PC-3 (cell line): ENCODE data around the gene LIPF. TPM values are rescaled to one million over a fixed set of nuclear protein-coding genes. Genes with fewer than 3 reads are reported as not detected.

Experiments used
- ATAC-seq: fragments of 200-7000 bp; cut with Tn5 transposase; 2 replicates; pipeline ENCODE4 v1.9.1; 2020; ENCODE audit warnings: mild to moderate bottlenecking, moderate library complexity
- BruUV-seq: library from RNA; stranded (reverse); fragments of 400-500 nt; replicated peaks from 2 replicates; lab custom pipeline; 2021; lab: Mats Ljungman, UMichigan
- CTCF ChIA-PET: fragments of 300-600 bp; sonication (Branson Sonifier 250); formaldehyde crosslinking; loops from one replicate; lab custom pipeline; 2022; ENCODE audit warnings: antibody characterized with exemption; lab: Charles Lee
- POLR2A ChIA-PET: fragments of 300-600 bp; sonication (Branson Sonifier 250); formaldehyde crosslinking; loops from one replicate; lab custom pipeline; 2022; ENCODE audit warnings: antibody characterized with exemption; ENCODE audit not compliant: unreplicated experiment; lab: Charles Lee
- DNase-seq: peaks from one replicate; pipeline ENCODE4 v3.0.0-alpha.2; 2015
- H2AFZ ChIP-seq: fragments of 300-600 bp; sonication (generic); 2 replicates; pipeline ENCODE4 v1.6.0; 2016; ENCODE audit warnings: antibody characterized with exemption, low read length
- H3F3A ChIP-seq: fragments of 300-600 bp; sonication (generic); one replicate; pipeline ENCODE4 v1.6.0; 2017; ENCODE audit warnings: antibody characterized with exemption, low read length, control low read depth, mild to moderate bottlenecking; ENCODE audit not compliant: unreplicated experiment
- H3K27ac ChIP-seq: fragments of 300-600 bp; sonication (generic); 2 replicates; pipeline ENCODE4 v1.5.1; 2016; ENCODE audit warnings: mild to moderate bottlenecking, low read length
- H3K27me3 ChIP-seq: fragments of 300-600 bp; sonication (generic); 2 replicates; pipeline ENCODE4 v1.6.1; 2016; ENCODE audit warnings: low read length, mixed read lengths
- H3K36me3 ChIP-seq: fragments of 300-600 bp; sonication (generic); 2 replicates; pipeline ENCODE4 v1.6.1; 2016; ENCODE audit warnings: low read depth, mixed run types, low read length, mixed read lengths
- H3K4me1 ChIP-seq: fragments of 300-600 bp; sonication (generic); 2 replicates; pipeline ENCODE4 v1.5.1; 2016; ENCODE audit warnings: low read length; ENCODE audit not compliant: insufficient read depth
- H3K4me2 ChIP-seq: fragments of 300-600 bp; sonication (generic); 2 replicates; pipeline ENCODE4 v1.6.0; 2016; ENCODE audit warnings: low read length
- H3K4me3 ChIP-seq: fragments of 300-600 bp; sonication (generic); 2 replicates; pipeline ENCODE4 v1.5.1; 2016; ENCODE audit warnings: mild to moderate bottlenecking, low read length, mixed read lengths
- H3K79me2 ChIP-seq: fragments of 300-600 bp; sonication (generic); 2 replicates; pipeline ENCODE4 v1.6.1; 2017; ENCODE audit warnings: low read length, mixed read lengths
- H3K9ac ChIP-seq: fragments of 300-600 bp; sonication (generic); 2 replicates; pipeline ENCODE4 v1.6.0; 2016; ENCODE audit warnings: mild to moderate bottlenecking, low read length
- H3K9me2 ChIP-seq: fragments of 300-600 bp; sonication (generic); replicated peaks from 2 replicates; pipeline ENCODE4 v1.6.1; 2016; ENCODE audit warnings: mixed run types, low read length, mixed read lengths
- H3K9me3 ChIP-seq: fragments of 300-600 bp; sonication (generic); 2 replicates; pipeline ENCODE4 v1.6.1; 2016; ENCODE audit warnings: low read length, mixed read lengths
- H4K20me1 ChIP-seq: fragments of 300-600 bp; sonication (generic); 2 replicates; pipeline ENCODE4 v1.6.1; 2016; ENCODE audit warnings: low read length, mixed read lengths
- CTCF ChIP-seq: fragments of 300-600 bp; sonication (generic); conservative IDR thresholded peaks from 2 replicates; pipeline ENCODE4 v1.5.1; 2017; ENCODE audit warnings: antibody characterized with exemption, low read depth, mild to moderate bottlenecking, low read length
- EZH2 ChIP-seq: fragments of 300-600 bp; sonication (generic); IDR thresholded peaks from one replicate; pipeline ENCODE4 v1.6.1; 2017; ENCODE audit warnings: antibody characterized with exemption, mild to moderate bottlenecking, low read length; ENCODE audit not compliant: unreplicated experiment
- EZH2phosphoT487 ChIP-seq: fragments of 300-600 bp; sonication (generic); IDR thresholded peaks from 2 replicates; pipeline ENCODE4 v1.6.1; 2018; ENCODE audit warnings: mild to moderate bottlenecking, antibody characterized with exemption, low read length, borderline replicate concordance
- intact Hi-C: fragments of 100-400 bp; cut with micrococcal nuclease; formaldehyde crosslinking; loops from 2 replicates; pipeline ENCODE4 v1.9.0; 2023
- total RNA-seq: library from RNA; depleted of rRNA; stranded (reverse); fragments of >200 nt; gene quantifications from 2 replicates; pipeline ENCODE4 v1.2.3, GENCODE V29; 2014

LIPF gene
- total RNA-seq, 1 experiment from 2014 or later: not detected

- no TSS peak for BruUV-seq
- H3K9me3 ChIP-seq: no peaks in the 10 kb centered on the region
Measured at GRCh38 chr10:88668465-88668864, 4.2 kb downstream of the LIPF start.

GRCh38 chr10:88670497-88670896 is 6.3 kb downstream of the LIPF start:
- Histone ChIP-seq H3K9me3 (no peaks in the 10 kb centered on the region), H3K79me2 (no peaks in the 10 kb centered on the region), H3K36me3 (no peaks in the 10 kb centered on the region), H3K4me1 (no peaks in the 10 kb centered on the region), H4K20me1 (no peaks in the 10 kb centered on the region), H3F3A (no peaks in the 10 kb centered on the region), H3K27me3 (no peaks in the 10 kb centered on the region), H2AFZ (no peak overlapping the region), H3K4me3 (no peak overlapping the region), H3K27ac (no peak overlapping the region), H3K9me2 (no peaks in the 10 kb centered on the region), H3K4me2 (no peak overlapping the region), H3K9ac (no peak overlapping the region)
- no peak for TF ChIP-seq EZH2
- TF ChIP-seq CTCF: no peak
- TF ChIP-seq EZH2phosphoT487: no peak
- no peak for ATAC-seq
- ChIA-PET POLR2A (no interaction called here), CTCF (no interaction called here)
- BruUV-seq: no TSS peak
- DNase-seq: no peak
- intact Hi-C loops: no loop called here

More at GRCh38 chr10:88668465-88668864, 4.2 kb downstream of the LIPF start:
- ChIA-PET POLR2A (no interaction called here), CTCF (no interaction called here)
- no peak overlapping the region for H3K9ac ChIP-seq
- intact Hi-C loops: no loop called here
- no peak overlapping the region for H3K4me3 ChIP-seq
- TF ChIP-seq EZH2 (no peak), CTCF (no peak), EZH2phosphoT487 (no peak)
- H3K9me2 ChIP-seq: no peaks in the 10 kb centered on the region
- DNase-seq: no peak
- no peaks in the 10 kb centered on the region for H3K79me2 ChIP-seq
- no peaks in the 10 kb centered on the region for H3K27me3 ChIP-seq
- H3K4me2 ChIP-seq: no peak overlapping the region
- no peaks in the 10 kb centered on the region for H4K20me1 ChIP-seq
- H3K27ac ChIP-seq: no peak overlapping the region
- H2AFZ ChIP-seq: no peak overlapping the region
- H3K36me3 ChIP-seq: no peaks in the 10 kb centered on the region
- no peaks in the 10 kb centered on the region for H3K4me1 ChIP-seq
- no peaks in the 10 kb centered on the region for H3F3A ChIP-seq
- no peak for ATAC-seq

- Histone ChIP-seq H3K9me2 (no peaks in the 10 kb centered on the region), H3K4me2 (no peak overlapping the region), H3K4me3 (no peak overlapping the region), H3F3A (no peaks in the 10 kb centered on the region), H3K27me3 (no peaks in the 10 kb centered on the region), H3K4me1 (no peaks in the 10 kb centered on the region), H4K20me1 (no peaks in the 10 kb centered on the region), H3K36me3 (no peaks in the 10 kb centered on the region), H2AFZ (no peak overlapping the region), H3K9me3 (no peaks in the 10 kb centered on the region), H3K27ac (no peak overlapping the region), H3K79me2 (no peaks in the 10 kb centered on the region), H3K9ac (no peak overlapping the region)
- ATAC-seq: no peak
- no peak for DNase-seq
- POLR2A ChIA-PET: no interaction called here
- intact Hi-C loops: no loop called here
- CTCF ChIA-PET: no interaction called here
- TF ChIP-seq EZH2 (no peak), CTCF (no peak), EZH2phosphoT487 (no peak)
- no TSS peak for BruUV-seq
Measured at GRCh38 chr10:88672041-88672440, 7.8 kb downstream of the LIPF start.
